H1 (cell line): ENCODE results near the gene ELP5. TPM values are rescaled to one million over a fixed set of nuclear protein-coding genes. Genes with fewer than 3 reads are reported as not detected.

Source experiments
- ASH2L ChIP-seq: fragments of 200-600, 300-600 bp; sonication (generic); IDR thresholded peaks from one replicate; pipeline ENCODE4 v1.7.1; 2017; ENCODE audit warnings: low read length
- BACH1 ChIP-seq: IDR thresholded peaks from 2 replicates; pipeline ENCODE4 v1.6.1; 2012; ENCODE audit warnings: low read length, improper control_type of control experiment
- E2F6 ChIP-seq: IDR thresholded peaks from 2 replicates; pipeline ENCODE4 v1.6.1; 2012; ENCODE audit warnings: inconsistent platforms
- HDAC2 ChIP-seq, 2 experiments: fragments of 300-600 bp in 1 of 2; sonication (generic) in 1 of 2; IDR thresholded peaks; 2 replicates each; pipeline ENCODE4 v1.6.1; 2011 to 2012; ENCODE audit warnings: low read depth in 2 of 2, low read length in 2 of 2, mild to moderate bottlenecking in 2 of 2, moderate library complexity in 2 of 2, borderline replicate concordance in 1 of 2, inconsistent platforms in 1 of 2
- RBBP5 ChIP-seq: IDR thresholded peaks from 2 replicates; pipeline ENCODE4 v1.7.1; 2012; ENCODE audit warnings: low read depth, mild to moderate bottlenecking, inconsistent platforms, low read length, moderate library complexity, borderline replicate concordance
- TBP ChIP-seq: IDR thresholded peaks from 2 replicates; pipeline ENCODE4 v1.6.1; 2011; ENCODE audit warnings: low read depth, low read length, improper control_type of control experiment
- TCF12 ChIP-seq: IDR thresholded peaks from 2 replicates; pipeline ENCODE4 v1.6.1; 2011; ENCODE audit warnings: low read depth, mild to moderate bottlenecking, low read length
- polyA plus RNA-seq, 7 experiments: library from polyadenylated mRNA; depleted of rRNA in 3 of 7; stranded (reverse) in 5 of 7; unstranded in 2 of 7; fragments of >200 nt in 5 of 7; fragments of 200-250 nt in 2 of 7; gene quantifications; 1 replicate in 5 of 7; 2 replicates in 1 of 7; 4 replicates in 1 of 7; pipeline versions ENCODE4 v1.2.1 to v1.2.3, GENCODE V29; 2011 to 2013; ENCODE audit warnings: missing spikeins in 2 of 7, mixed read lengths in 2 of 7
- total RNA-seq: library from RNA; stranded (reverse); fragmentation: NEBNext Ultra II Directional; extraction: Animal tissue kit (Norgen Biotek cat#: 25700); gene quantifications from 2 replicates; pipeline ENCODE4 v1.2.1, GENCODE V29; 2021

ELP5 gene
- total and polyA plus RNA-seq, 2 of the 8 experiments (the other 6 are each of a cell fraction or from before 2014, with no cell fraction given) = 75.4 to 107 TPM

GRCh38 chr17:7294614-7295153 lies 42.7 kb downstream of the ELP5 start, which contains the start of gene YBX2 (continued):
- TF ChIP-seq E2F6 (peak; percentile 96), BACH1 (no peak), TBP (no peak), ASH2L (peak; percentile 34), HDAC2 (IDR thresholded peaks at IDR 0.05; ENCODE audit: borderline replicate concordance in 1 of 2, low read depth in 2 of 2, low read length in 2 of 2) (peak in 1 of 2 experiments; percentile 76; a peak in 1 of 4 replicates), RBBP5 (0 out of 2 replicates have a peak, but pooled peaks have one; percentile 69), TCF12 (0 out of 2 replicates have a peak, but pooled peaks have one; percentile 10)
